K562 (cell line): Measurements from ENCODE around the gene MAML3. TPM values are rescaled to one million over a fixed set of nuclear protein-coding genes. Genes with fewer than 3 reads are reported as not detected.

Experiments
- ATAC-seq: fragments of 200-7000 bp; cut with Tn5 transposase; 3 replicates; pipeline ENCODE4 v1.9.1; 2020; ENCODE audit warnings: moderate library complexity
- BruUV-seq: library from RNA; stranded (reverse); fragments of 400-500 nt; replicated peaks from 2 replicates; lab custom pipeline; 2021; lab: Mats Ljungman, UMichigan
- CTCF ChIA-PET: fragments of 300-600 bp; formaldehyde crosslinking; extraction: SDS; loops from one replicate; lab custom pipeline; 2021; ENCODE audit warnings: low intra/inter-chr PET ratio; lab: Yijun Ruan, JAX
- POLR2A ChIA-PET: fragments of 300-600, 350-650 bp; sonication (Branson Sonifier 250); formaldehyde crosslinking; extraction: SDS; loops from one replicate; lab custom pipeline; 2021; ENCODE audit warnings: antibody characterized with exemption, inconsistent platforms; lab: Yijun Ruan, JAX
- DNase-seq, 4 experiments: peaks; one replicate each; pipeline versions ENCODE4 v3.0.0 to v3.0.0-alpha.2; 2011 to 2018; ENCODE audit warnings: low spot score in 3 of 4, mixed read lengths in 3 of 4; ENCODE audit errors: extremely low read depth in 1 of 4
- FAIRE-seq: peaks from 2 replicates; lab custom pipeline; 2011; peaks lifted over from hg19 to GRCh38; lab: Jason Lieb, UNC
- H2AFZ ChIP-seq: 2 replicates; pipeline ENCODE4 v1.6.0; 2011; ENCODE audit warnings: low read depth, low read length, control low read depth, inconsistent platforms
- H3K27ac ChIP-seq: fragments of 200-600 bp; 3 replicates; pipeline ENCODE4 v1.8.0; 2011; ENCODE audit warnings: low read depth, mild to moderate bottlenecking, control low read depth, inconsistent platforms, low read length, moderate library complexity, mixed read lengths; ENCODE audit errors: extremely low read depth
- H3K27me3 ChIP-seq, 2 experiments: fragments of 300-600 bp in 1 of 2; 2 replicates in 1 of 2; 3 replicates in 1 of 2; pipeline versions ENCODE4 v1.6.0 to v1.8.0; 2011; ENCODE audit warnings: inconsistent platforms in 2 of 2, low read length in 2 of 2, mild to moderate bottlenecking in 1 of 2, mixed read lengths in 1 of 2, moderate library complexity in 1 of 2; ENCODE audit not compliant: control insufficient read depth in 2 of 2, insufficient read depth in 2 of 2
- H3K36me3 ChIP-seq: fragments of 300-600 bp; 3 replicates; pipeline ENCODE4 v1.8.0; 2011; ENCODE audit warnings: mild to moderate bottlenecking, low read length, inconsistent platforms; ENCODE audit not compliant: control insufficient read depth, insufficient read depth
- H3K4me1 ChIP-seq, 2 experiments: fragments of 200-600 bp in 1 of 2; replicated peaks in 1 of 2; 2 replicates in 1 of 2; 3 replicates in 1 of 2; pipeline versions ENCODE4 v1.5.1 to v1.8.0; 2011; ENCODE audit warnings: inconsistent platforms in 2 of 2, low read length in 2 of 2, mild to moderate bottlenecking in 1 of 2, mixed read lengths in 1 of 2, moderate library complexity in 1 of 2; ENCODE audit not compliant: control insufficient read depth in 2 of 2, insufficient read depth in 2 of 2
- H3K4me2 ChIP-seq: 2 replicates; pipeline ENCODE4 v1.6.1; 2011; ENCODE audit warnings: low read length, control low read depth, inconsistent platforms, mixed read lengths; ENCODE audit not compliant: insufficient read depth
- H3K4me3 ChIP-seq: fragments of 200-600 bp; sonication (generic), shearing (Covaris generic); 2 replicates; pipeline ENCODE4 v1.5.1; 2016; ENCODE audit warnings: control low read depth, inconsistent platforms
- H3K79me2 ChIP-seq: fragments of 200-600 bp; 3 replicates; pipeline ENCODE4 v1.8.0; 2011; ENCODE audit warnings: low read length, inconsistent platforms; ENCODE audit not compliant: control insufficient read depth, insufficient read depth
- H3K9ac ChIP-seq, 2 experiments: 2 replicates each; pipeline versions ENCODE4 v1.6.0 to v1.6.1; 2011; ENCODE audit warnings: low read depth in 2 of 2, low read length in 2 of 2, control low read depth in 1 of 2, inconsistent platforms in 1 of 2, mild to moderate bottlenecking in 1 of 2, mixed read lengths in 1 of 2; ENCODE audit not compliant: insufficient read depth in 1 of 2
- H3K9me1 ChIP-seq: one replicate; pipeline ENCODE4 v1.6.0; 2011; ENCODE audit warnings: inconsistent platforms, mild to moderate bottlenecking, low read length, moderate library complexity; ENCODE audit not compliant: control insufficient read depth, insufficient read depth
- H3K9me3 ChIP-seq: replicated peaks from 2 replicates; pipeline ENCODE4 v1.5.1; 2011; ENCODE audit warnings: low read depth, low read length, inconsistent platforms; ENCODE audit not compliant: control insufficient read depth, insufficient read depth
- H4K20me1 ChIP-seq: replicated peaks from 2 replicates; pipeline ENCODE4 v1.6.1; 2011; ENCODE audit warnings: low read length, inconsistent platforms, mixed read lengths; ENCODE audit not compliant: control insufficient read depth, insufficient read depth
- BCL6 ChIP-seq: fragments of 250-450 bp; sonication (Bioruptor Pico); IDR thresholded peaks from 2 replicates; pipeline ENCODE4 v1.4.0; 2020
- DDX20 ChIP-seq: fragments of 450-650 bp; IDR thresholded peaks from 2 replicates; pipeline ENCODE4 v1.6.1; 2016; ENCODE audit warnings: missing genetic modification characterization, low read depth, mild to moderate bottlenecking, missing compliant biosample characterization, moderate library complexity
- EHMT2 ChIP-seq: fragments of 450-650 bp; IDR thresholded peaks from 2 replicates; pipeline ENCODE4 v1.6.1; 2018; ENCODE audit warnings: antibody characterized with exemption
- FOXP1 ChIP-seq: sonication (generic); formaldehyde crosslinking; IDR thresholded peaks from 2 replicates; pipeline ENCODE4 v1.8.0; 2022; ENCODE audit warnings: mild to moderate bottlenecking, missing genetic modification reagents
- GABPB2 ChIP-seq: fragments of 250-450 bp; sonication (Bioruptor Pico); conservative IDR thresholded peaks from 2 replicates; pipeline ENCODE4 v1.5.1; 2021; ENCODE audit warnings: mild to moderate bottlenecking
- KHSRP ChIP-seq: fragments of 450-650 bp; IDR thresholded peaks from 2 replicates; pipeline ENCODE4 v1.6.1; 2017
- MYBL2 ChIP-seq, 2 experiments: fragments of 450-650 bp in 1 of 2; sonication (generic) in 1 of 2; formaldehyde crosslinking in 1 of 2; IDR thresholded peaks; 2 replicates each; pipeline versions ENCODE4 v1.6.1 to v1.8.1; 2017 to 2022; ENCODE audit warnings: borderline replicate concordance in 1 of 2, inconsistent platforms in 1 of 2, low read depth in 1 of 2, mild to moderate bottlenecking in 1 of 2, missing genetic modification reagents in 1 of 2, moderate library complexity in 1 of 2
- PHF20 ChIP-seq: fragments of 450-650 bp; IDR thresholded peaks from 2 replicates; pipeline ENCODE4 v1.6.1; 2018; ENCODE audit not compliant: partially characterized antibody
- RBM14 ChIP-seq: fragments of 200-400 bp; formaldehyde crosslinking; IDR thresholded peaks from 2 replicates; pipeline ENCODE4 v1.6.1; 2018; ENCODE audit warnings: low read depth, mild to moderate bottlenecking, low read length, moderate library complexity, borderline replicate concordance; ENCODE audit not compliant: insufficient read depth
- THRA ChIP-seq: fragments of 450-650 bp; IDR thresholded peaks from 2 replicates; pipeline ENCODE4 v1.6.1; 2017; ENCODE audit warnings: mild to moderate bottlenecking, moderate library complexity
- ZFP36 ChIP-seq: fragments of 150-350 bp; IDR thresholded peaks from 2 replicates; pipeline ENCODE4 v1.6.1; 2018; ENCODE audit warnings: low read length, low read depth; ENCODE audit not compliant: partially characterized antibody
- ZNF12 ChIP-seq: sonication (generic); formaldehyde crosslinking; IDR thresholded peaks from 2 replicates; pipeline ENCODE4 v1.4.0; 2020; ENCODE audit warnings: mild to moderate bottlenecking, missing genetic modification reagents
- WGBS: fragments of 100-300 bp; shearing (Covaris generic); methylation state at CpG from one replicate; pipeline ENCODE4 v1.1.6; 2016; ENCODE audit warnings: low coverage, mixed read lengths; ENCODE audit not compliant: insufficient coverage; ENCODE audit errors: missing lambda C conversion rate; 5-methylcytosine and 5-hydroxymethylcytosine counted together
- in situ Hi-C: fragments of 300-500 bp; cut with MboI; formaldehyde crosslinking; loops from 4 replicates; pipeline ENCODE4 v1.15.0; 2018; ENCODE audit warnings: inconsistent platforms, mixed read lengths
- intact Hi-C: fragments of 100-400 bp; cut with micrococcal nuclease; formaldehyde crosslinking; loops from 2 replicates; pipeline ENCODE4 v1.14.2; 2022
- polyA plus RNA-seq, 8 experiments: library from polyadenylated mRNA; depleted of rRNA in 4 of 8; stranded (reverse) in 5 of 8; unstranded in 3 of 8; fragments of >200 nt; fragmentation: Nextera tagmentation in 2 of 8; fragmentation: Illumina TruSeq in 1 of 8; extraction: Ambion mirVana in 2 of 8; extraction: Trizol in 1 of 8; gene quantifications; 2 replicates each; pipeline versions ENCODE4 v1.2.1 to v1.2.3, GENCODE V29; 2011 to 2014; ENCODE audit warnings: inconsistent platforms in 1 of 8, missing spikeins in 1 of 8
- total RNA-seq, 7 experiments: library from RNA; depleted of rRNA in 6 of 7; stranded (reverse); fragments of >200 nt in 6 of 7; fragmentation: Illumina TruSeq in 2 of 7; extraction: Trizol in 2 of 7; gene quantifications; 2 replicates each; pipeline versions ENCODE4 v1.2.1 to v1.2.3, GENCODE V29; 2011 to 2021; ENCODE audit warnings: low replicate concordance in 1 of 7
- TF ChIP-seq, protein P1 (sequence below): sonication (generic); formaldehyde crosslinking; IDR thresholded peaks from 2 replicates; pipeline ENCODE4 v1.8.0; 2022; ENCODE audit warnings: mild to moderate bottlenecking, missing genetic modification reagents, borderline replicate concordance
- TF ChIP-seq, protein P2 (sequence below): sonication (generic); formaldehyde crosslinking; IDR thresholded peaks from 2 replicates; pipeline ENCODE4 v1.8.0; 2022; ENCODE audit warnings: mild to moderate bottlenecking, missing genetic modification reagents

Gene MAML3
- total and polyA plus RNA-seq, 9 of the 15 experiments (the other 6 are each of a cell fraction or from before 2014, with no cell fraction given): 0.01 to 0.55 (median 0.25) TPM

DNA sequence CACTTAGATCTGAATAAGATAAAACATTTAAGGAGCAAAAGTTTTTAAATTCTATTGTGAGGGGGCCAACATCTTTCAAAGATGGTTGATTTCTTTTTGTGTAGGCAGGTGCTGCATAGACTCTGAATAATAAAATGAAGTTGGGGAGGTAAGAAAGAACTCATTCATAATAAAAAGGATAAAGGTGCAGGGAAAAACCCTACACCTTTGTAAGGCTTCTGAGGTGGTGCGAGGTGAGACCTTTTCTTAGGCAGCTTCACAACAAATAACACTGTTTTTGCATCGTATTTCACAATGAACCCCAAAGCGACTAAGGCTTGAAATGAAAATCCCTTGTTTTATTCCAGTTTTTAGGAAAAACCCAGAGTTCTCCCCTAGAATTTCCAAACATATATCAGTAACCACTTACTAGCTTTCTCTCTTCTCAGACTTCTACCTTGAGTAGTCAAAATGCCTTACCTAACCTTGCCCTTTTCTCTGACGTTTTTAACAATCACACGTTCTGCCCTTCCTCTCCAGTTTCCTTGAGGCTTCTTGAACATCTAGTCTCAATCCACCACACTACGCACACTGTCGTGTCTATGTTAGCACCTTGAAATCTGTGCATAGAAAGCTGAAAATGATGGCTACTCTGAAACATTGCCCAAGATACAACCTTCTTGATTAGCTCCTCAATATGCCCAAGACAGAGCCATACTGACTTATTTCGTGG is 30.2 kb downstream of the MAML3 start:
- WGBS: 0% methylated on average over 8 of the region's 8 CpGs
- CTCF ChIA-PET: no interaction called here
- no peak overlapping the region for H3K4me3 ChIP-seq
- DNase-seq (no peak), ATAC-seq (no peak), FAIRE-seq (no peak)
- H3K27me3 ChIP-seq: peaks cover 0 to 7% of the 10 kb centered on the region in 2 experiments; a peak in 1 of 5 replicates
- H3K9me3 ChIP-seq: no peaks in the 10 kb centered on the region
- no peaks in the 10 kb centered on the region for H3K4me1 ChIP-seq
- BruUV-seq: no TSS peak
- TF ChIP-seq DDX20 (tag) (no peak), MYBL2 (IDR thresholded peaks at IDR 0.05; ENCODE audit: low read depth) (no peak), MYBL2 (CRISPR knock-in tag; IDR thresholded peaks at IDR 0.05; ENCODE audit: borderline replicate concordance) (no peak), KHSRP (no peak), GABPB2 (CRISPR knock-in tag) (no peak), FOXP1 (CRISPR knock-in tag) (no peak), EHMT2 (no peak), BCL6 (CRISPR knock-in tag) (no peak), ZNF12 (no peak), RBM14 (no peak), PHF20 (no peak), ZFP36 (no peak), THRA (no peak)
- TF ChIP-seq, protein P1, sequence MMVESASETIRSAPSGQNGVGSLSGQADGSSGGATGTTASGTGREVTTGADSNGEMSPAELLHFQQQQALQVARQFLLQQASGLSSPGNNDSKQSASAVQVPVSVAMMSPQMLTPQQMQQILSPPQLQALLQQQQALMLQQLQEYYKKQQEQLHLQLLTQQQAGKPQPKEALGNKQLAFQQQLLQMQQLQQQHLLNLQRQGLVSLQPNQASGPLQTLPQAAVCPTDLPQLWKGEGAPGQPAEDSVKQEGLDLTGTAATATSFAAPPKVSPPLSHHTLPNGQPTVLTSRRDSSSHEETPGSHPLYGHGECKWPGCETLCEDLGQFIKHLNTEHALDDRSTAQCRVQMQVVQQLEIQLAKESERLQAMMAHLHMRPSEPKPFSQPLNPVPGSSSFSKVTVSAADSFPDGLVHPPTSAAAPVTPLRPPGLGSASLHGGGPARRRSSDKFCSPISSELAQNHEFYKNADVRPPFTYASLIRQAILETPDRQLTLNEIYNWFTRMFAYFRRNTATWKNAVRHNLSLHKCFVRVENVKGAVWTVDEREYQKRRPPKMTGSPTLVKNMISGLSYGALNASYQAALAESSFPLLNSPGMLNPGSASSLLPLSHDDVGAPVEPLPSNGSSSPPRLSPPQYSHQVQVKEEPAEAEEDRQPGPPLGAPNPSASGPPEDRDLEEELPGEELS (CRISPR knock-in tag): no peak
- TF ChIP-seq, protein P2, sequence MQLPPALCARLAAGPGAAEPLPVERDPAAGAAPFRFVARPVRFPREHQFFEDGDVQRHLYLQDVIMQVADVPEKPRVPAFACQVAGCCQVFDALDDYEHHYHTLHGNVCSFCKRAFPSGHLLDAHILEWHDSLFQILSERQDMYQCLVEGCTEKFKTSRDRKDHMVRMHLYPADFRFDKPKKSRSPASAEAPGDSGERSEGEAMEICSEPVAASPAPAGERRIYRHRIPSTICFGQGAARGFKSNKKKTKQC (CRISPR knock-in tag): no peak
- no peaks in the 10 kb centered on the region for H3K9me1 ChIP-seq
- no peaks in the 10 kb centered on the region for H4K20me1 ChIP-seq
- H3K27ac ChIP-seq: no peak overlapping the region
- in situ Hi-C loops: no loop called here
- POLR2A ChIA-PET: no interaction called here
- no peak overlapping the region for H2AFZ ChIP-seq
- intact Hi-C loops: no loop called here
- no peak overlapping the region for H3K9ac ChIP-seq
- H3K79me2 ChIP-seq: no peaks in the 10 kb centered on the region
- H3K36me3 ChIP-seq: no peaks in the 10 kb centered on the region
- H3K4me2 ChIP-seq: no peak overlapping the region
